KMS-11 (cell line): ENCODE results near the gene CDC42.

Experiments
- H2AFZ ChIP-seq: fragments of 200-600 bp; sonication (generic); 2 replicates; pipeline ENCODE4 v1.6.1; 2016; ENCODE audit warnings: antibody characterized with exemption, mixed run types, low read depth
- H3K27ac ChIP-seq: fragments of 200-600 bp; sonication (generic); 2 replicates; pipeline ENCODE4 v1.6.1; 2016; ENCODE audit warnings: mild to moderate bottlenecking, mixed run types
- H3K27me3 ChIP-seq: fragments of 200-600 bp; sonication (generic); 2 replicates; pipeline ENCODE4 v1.6.1; 2017; ENCODE audit warnings: mild to moderate bottlenecking, low read depth, mixed run types, moderate library complexity; ENCODE audit not compliant: insufficient read depth
- H3K36me3 ChIP-seq: fragments of 200-600 bp; sonication (generic); 2 replicates; pipeline ENCODE4 v1.6.1; 2017; ENCODE audit warnings: mild to moderate bottlenecking, mixed run types; ENCODE audit not compliant: insufficient read depth
- H3K4me1 ChIP-seq: fragments of 200-600 bp; sonication (generic); 2 replicates; pipeline ENCODE4 v1.6.1; 2016; ENCODE audit warnings: mild to moderate bottlenecking, low read depth, mixed run types; ENCODE audit not compliant: poor library complexity, severe bottlenecking
- H3K4me2 ChIP-seq: fragments of 200-600 bp; sonication (generic); 2 replicates; pipeline ENCODE4 v1.7.0; 2016; ENCODE audit warnings: mild to moderate bottlenecking, mixed run types
- H3K4me3 ChIP-seq: fragments of 200-600 bp; sonication (generic); IDR thresholded peaks from 2 replicates; pipeline ENCODE4 v1.6.1; 2017; ENCODE audit warnings: low read depth, low read length, mixed read lengths; ENCODE audit not compliant: insufficient read depth
- H3K79me2 ChIP-seq: fragments of 200-600 bp; sonication (generic); 2 replicates; pipeline ENCODE4 v1.6.1; 2016; ENCODE audit warnings: low read depth, mixed run types; ENCODE audit not compliant: insufficient read depth
- H3K9ac ChIP-seq: fragments of 200-600 bp; sonication (generic); 2 replicates; pipeline ENCODE4 v1.6.1; 2016; ENCODE audit warnings: mild to moderate bottlenecking, mixed run types
- H4K20me1 ChIP-seq: fragments of 200-600 bp; sonication (generic); 2 replicates; pipeline ENCODE4 v1.6.1; 2016; ENCODE audit warnings: mild to moderate bottlenecking, mixed run types; ENCODE audit not compliant: insufficient read depth
- TF ChIP-seq, protein P1 (sequence below): fragments of 200-600 bp; sonication (generic); conservative IDR thresholded peaks from 2 replicates; pipeline ENCODE4 v1.6.1; 2017; ENCODE audit warnings: low read depth, mild to moderate bottlenecking, antibody characterized with exemption, low read length, moderate library complexity, mixed read lengths

Gene CDC42

DNA sequence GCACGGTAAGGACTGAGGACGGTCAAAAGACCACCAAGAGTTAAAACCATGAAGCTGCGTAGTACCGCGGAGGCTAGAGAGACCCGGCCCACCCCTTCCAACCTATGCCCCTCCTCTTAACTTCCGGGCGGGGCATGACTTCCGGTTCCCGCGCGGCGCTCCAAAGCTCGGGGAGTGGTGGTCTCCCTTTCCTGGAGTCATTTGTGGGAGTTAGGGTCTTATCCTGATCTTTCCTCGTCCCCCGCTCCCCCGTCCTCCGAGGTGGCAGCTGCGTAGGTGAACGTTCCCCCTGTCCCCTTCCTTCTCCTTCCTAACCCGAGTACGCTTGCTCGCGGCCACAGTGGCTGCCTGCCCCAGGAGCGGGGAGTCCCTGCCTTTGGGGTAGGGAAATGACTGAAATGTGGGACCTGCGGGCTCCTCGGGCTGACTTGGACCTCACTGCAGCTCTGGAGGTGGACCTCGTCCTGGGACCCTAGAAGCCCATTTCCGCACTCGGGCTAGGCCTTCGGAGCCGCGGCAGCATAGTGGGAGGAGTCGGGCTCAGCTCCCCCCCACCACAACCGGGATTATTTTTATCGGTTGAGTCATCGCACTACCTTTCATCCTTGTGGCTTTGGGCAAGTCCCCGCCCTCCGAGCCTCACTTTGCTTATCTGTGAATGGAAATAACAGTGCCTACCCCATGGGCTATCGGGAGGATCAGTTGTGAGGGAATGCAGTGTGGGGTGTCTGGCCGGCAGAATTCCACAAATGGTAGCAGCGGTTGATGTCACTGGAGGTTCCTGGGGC lies 26.9 kb upstream of the CDC42 start:
- no peaks in the 10 kb centered on the region for H3K79me2 ChIP-seq
- no peaks in the 10 kb centered on the region for H3K36me3 ChIP-seq
- no peaks in the 10 kb centered on the region for H4K20me1 ChIP-seq
- peak overlapping the region; percentile 87 for H3K4me3 ChIP-seq
- H3K27ac ChIP-seq = peak overlapping the region; percentile 98
- peak overlapping the region; percentile 97 for H3K9ac ChIP-seq
- peaks cover 19% of the 10 kb centered on the region for H3K4me1 ChIP-seq
- H3K27me3 ChIP-seq = no peaks in the 10 kb centered on the region
- peak overlapping the region; percentile 81 for H3K4me2 ChIP-seq
- peak overlapping the region; percentile 73 for H2AFZ ChIP-seq
- TF ChIP-seq, protein P1, sequence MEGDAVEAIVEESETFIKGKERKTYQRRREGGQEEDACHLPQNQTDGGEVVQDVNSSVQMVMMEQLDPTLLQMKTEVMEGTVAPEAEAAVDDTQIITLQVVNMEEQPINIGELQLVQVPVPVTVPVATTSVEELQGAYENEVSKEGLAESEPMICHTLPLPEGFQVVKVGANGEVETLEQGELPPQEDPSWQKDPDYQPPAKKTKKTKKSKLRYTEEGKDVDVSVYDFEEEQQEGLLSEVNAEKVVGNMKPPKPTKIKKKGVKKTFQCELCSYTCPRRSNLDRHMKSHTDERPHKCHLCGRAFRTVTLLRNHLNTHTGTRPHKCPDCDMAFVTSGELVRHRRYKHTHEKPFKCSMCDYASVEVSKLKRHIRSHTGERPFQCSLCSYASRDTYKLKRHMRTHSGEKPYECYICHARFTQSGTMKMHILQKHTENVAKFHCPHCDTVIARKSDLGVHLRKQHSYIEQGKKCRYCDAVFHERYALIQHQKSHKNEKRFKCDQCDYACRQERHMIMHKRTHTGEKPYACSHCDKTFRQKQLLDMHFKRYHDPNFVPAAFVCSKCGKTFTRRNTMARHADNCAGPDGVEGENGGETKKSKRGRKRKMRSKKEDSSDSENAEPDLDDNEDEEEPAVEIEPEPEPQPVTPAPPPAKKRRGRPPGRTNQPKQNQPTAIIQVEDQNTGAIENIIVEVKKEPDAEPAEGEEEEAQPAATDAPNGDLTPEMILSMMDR = no peak

DNA sequence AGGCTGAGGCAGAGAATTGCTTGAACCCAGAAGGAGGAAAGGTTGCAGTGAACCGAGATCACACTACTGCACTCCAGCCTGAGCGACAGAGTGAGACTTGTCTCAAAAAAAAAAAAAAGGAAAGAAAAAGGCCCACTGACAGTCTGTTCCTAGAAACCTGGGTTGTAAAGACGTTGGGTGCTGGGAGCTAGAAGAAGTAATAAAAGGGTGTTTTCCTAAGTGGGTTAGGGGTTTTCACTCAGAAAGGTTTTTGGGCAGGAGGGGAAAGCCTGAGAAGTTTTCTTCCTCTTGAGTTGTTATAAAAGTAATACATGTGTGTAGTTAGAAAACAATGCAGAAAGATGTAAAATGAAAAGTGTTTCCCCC lies 25.6 kb upstream of the CDC42 start:
- Histone ChIP-seq H3K79me2 (no peaks in the 10 kb centered on the region), H3K4me2 (no peak overlapping the region; the same call in 1 of the 2 replicates), H4K20me1 (no peaks in the 10 kb centered on the region), H3K27ac (no peak overlapping the region; the same call in 1 of the 2 replicates), H3K27me3 (no peaks in the 10 kb centered on the region), H3K4me1 (peaks cover 19% of the 10 kb centered on the region), H3K36me3 (no peaks in the 10 kb centered on the region), H3K9ac (no peak overlapping the region), H2AFZ (no peak overlapping the region), H3K4me3 (no peak overlapping the region)
- TF ChIP-seq, protein P1 = no peak

DNA sequence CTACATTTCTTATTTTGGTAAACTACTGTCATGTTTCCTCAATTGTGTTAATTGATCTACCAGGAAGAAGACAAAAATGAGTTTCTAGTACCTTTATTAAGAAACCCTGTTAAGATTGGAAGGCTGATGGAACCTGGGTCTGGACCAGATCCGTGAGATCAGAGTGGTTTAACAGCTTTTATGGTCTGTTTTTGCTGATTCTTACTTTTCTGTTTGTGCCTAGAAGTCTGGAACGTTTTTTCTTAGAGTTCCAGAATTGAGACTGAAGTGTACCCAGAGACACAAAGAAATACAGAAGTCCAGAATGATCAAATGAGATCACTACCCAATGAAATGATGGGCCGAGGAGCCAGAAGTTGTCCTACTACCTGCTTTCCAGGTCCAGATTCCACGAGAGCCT lies 22.5 kb upstream of the CDC42 start:
- Histone ChIP-seq H3K27ac (no peak overlapping the region), H3K36me3 (no peaks in the 10 kb centered on the region), H3K4me1 (peaks cover 8% of the 10 kb centered on the region), H2AFZ (no peak overlapping the region), H3K27me3 (no peaks in the 10 kb centered on the region), H3K79me2 (no peaks in the 10 kb centered on the region), H4K20me1 (no peaks in the 10 kb centered on the region), H3K4me2 (no peak overlapping the region), H3K4me3 (no peak overlapping the region), H3K9ac (no peak overlapping the region)
- TF ChIP-seq, protein P1 = no peak

DNA sequence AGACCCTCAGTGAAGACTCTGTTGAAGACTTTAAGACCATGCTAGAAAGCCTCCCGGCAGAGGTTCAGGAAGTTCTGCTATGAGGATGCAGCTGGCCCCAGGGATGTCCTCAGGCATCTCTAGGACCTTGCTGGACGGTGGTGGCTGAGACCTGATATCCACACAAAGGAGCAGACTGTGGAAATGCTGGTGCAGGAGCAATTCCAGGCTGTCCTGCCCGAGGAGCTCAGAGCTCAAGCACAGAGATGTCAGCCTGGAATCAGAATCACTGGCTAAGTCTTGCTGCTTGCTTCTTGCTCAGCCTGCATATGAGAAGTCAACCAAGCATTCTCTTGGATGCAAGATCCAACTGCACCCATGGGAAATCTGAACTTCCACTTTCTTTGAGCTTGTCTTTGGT lies 22.0 kb upstream of the CDC42 start:
- Histone ChIP-seq H3K79me2 (no peaks in the 10 kb centered on the region), H3K36me3 (no peaks in the 10 kb centered on the region), H3K9ac (no peak overlapping the region), H2AFZ (no peak overlapping the region), H3K4me2 (no peak overlapping the region), H3K4me1 (peaks cover 8% of the 10 kb centered on the region), H3K27ac (no peak overlapping the region), H3K4me3 (no peak overlapping the region), H4K20me1 (no peaks in the 10 kb centered on the region), H3K27me3 (no peaks in the 10 kb centered on the region)
- TF ChIP-seq, protein P1 = no peak
